ENCODE results near the gene SMC3. TPM values are rescaled to one million over a fixed set of nuclear protein-coding genes. Genes with fewer than 3 reads are reported as not detected.
A peak's percentile ranks its signal among the peaks of the same experiment; 100 is the strongest.

The SMC3 gene
- 10 to 100 TPM; 18.1 to 23.5 (median 20.9) TPM for total RNA-seq
- 10 to 100 TPM; 11.1 to 14.3 TPM for polyA plus RNA-seq
- long read RNA-seq, donor 1, full-length matches to known transcripts, result 10 of 27 reads
- long read RNA-seq, donor 1, partial matches to known transcripts, result 15 of 27 reads
- long read RNA-seq, donor 1, other reads (novel, unspliced or antisense), result 2 of 27 reads
- long read RNA-seq, donor 2, full-length matches to known transcripts, result 8 of 26 reads
- long read RNA-seq, donor 2, partial matches to known transcripts, result 17 of 26 reads
- long read RNA-seq, donor 2, other reads (novel, unspliced or antisense), result 1 of 26 reads
- long read RNA-seq, donor 3, partial matches to known transcripts, result 20 of 20 reads
- long read RNA-seq, donor 3, other reads (novel, unspliced or antisense), result 0 of 20 reads

DNA sequence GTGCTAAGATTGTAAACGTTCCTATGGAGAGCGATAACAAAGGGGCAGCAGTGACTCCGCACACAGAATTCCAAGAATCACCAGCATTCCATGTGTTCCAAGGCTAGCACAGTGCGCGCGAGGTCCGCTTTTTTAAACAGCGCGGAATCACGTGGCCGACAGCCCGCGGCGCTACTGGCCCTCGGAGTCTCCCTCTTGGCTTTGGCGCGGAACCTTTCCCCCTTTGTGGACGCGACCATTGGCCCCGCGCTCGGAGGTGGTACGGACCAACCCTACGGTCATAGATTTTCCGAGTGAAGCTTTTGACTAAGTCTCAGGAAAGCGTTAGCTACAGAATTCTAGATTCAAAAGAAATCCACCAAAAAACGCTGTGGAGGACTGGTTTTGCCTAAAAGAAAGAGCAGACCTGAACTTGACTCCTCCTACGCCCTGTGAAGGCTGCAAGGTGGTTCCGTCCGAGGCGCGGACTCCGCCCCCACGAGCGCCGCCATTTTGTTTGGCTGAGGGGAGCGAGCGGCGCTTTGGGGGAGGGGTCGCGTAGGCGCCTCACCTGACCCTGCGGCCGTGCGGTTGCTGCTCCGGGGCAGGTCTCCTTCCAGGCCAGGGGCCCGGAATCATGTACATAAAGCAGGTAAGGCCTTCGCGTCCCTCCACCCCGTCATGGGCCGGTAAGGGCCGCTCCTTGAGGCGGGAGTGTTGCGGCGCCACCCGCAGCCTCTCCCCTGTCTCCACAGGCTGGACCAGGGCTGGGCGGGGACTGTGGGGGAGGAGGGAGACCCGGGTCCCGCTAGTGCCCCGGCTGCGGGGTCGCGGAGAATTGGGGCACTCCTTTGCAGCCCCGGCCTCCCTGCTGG is at the start of gene SMC3:
TSS of gene SMC3 (plus strand) at position 495 of the 854 bp plus-strand sequence. CDS start at position 617, 122 bp downstream.
- Histone ChIP-seq H3K27me3 (peaks cover 0 to 5% (median 0%) of the 10 kb centered on the region in 7 donors), H3K36me3 (peaks cover 0 to 10% (median 0%) of the 10 kb centered on the region in 9 donors), H3K27ac (peak within 1 kb of the TSS; percentile 58 to 95 (median 91)), H3K4me3 (peak within 1 kb of the TSS; percentile 78 to 99 (median 93)), H3K9me3 (no peaks in the 10 kb centered on the region), H3K4me1 (peaks cover 0 to 51% (median 39%) of the 10 kb centered on the region in 9 donors)
- TF ChIP-seq, protein P1, sequence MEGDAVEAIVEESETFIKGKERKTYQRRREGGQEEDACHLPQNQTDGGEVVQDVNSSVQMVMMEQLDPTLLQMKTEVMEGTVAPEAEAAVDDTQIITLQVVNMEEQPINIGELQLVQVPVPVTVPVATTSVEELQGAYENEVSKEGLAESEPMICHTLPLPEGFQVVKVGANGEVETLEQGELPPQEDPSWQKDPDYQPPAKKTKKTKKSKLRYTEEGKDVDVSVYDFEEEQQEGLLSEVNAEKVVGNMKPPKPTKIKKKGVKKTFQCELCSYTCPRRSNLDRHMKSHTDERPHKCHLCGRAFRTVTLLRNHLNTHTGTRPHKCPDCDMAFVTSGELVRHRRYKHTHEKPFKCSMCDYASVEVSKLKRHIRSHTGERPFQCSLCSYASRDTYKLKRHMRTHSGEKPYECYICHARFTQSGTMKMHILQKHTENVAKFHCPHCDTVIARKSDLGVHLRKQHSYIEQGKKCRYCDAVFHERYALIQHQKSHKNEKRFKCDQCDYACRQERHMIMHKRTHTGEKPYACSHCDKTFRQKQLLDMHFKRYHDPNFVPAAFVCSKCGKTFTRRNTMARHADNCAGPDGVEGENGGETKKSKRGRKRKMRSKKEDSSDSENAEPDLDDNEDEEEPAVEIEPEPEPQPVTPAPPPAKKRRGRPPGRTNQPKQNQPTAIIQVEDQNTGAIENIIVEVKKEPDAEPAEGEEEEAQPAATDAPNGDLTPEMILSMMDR (IDR thresholded peaks at IDR 0.05), result no peak
- ATAC-seq (peak; percentile 93 to 98 (median 97)), DNase-seq (peak; percentile 91 to 93)
- 0% methylated on average over 64 of the region's 64 CpGs for WGBS, 2 donors
- intact Hi-C loops (cut with DNase I), result no loop called here

DNA sequence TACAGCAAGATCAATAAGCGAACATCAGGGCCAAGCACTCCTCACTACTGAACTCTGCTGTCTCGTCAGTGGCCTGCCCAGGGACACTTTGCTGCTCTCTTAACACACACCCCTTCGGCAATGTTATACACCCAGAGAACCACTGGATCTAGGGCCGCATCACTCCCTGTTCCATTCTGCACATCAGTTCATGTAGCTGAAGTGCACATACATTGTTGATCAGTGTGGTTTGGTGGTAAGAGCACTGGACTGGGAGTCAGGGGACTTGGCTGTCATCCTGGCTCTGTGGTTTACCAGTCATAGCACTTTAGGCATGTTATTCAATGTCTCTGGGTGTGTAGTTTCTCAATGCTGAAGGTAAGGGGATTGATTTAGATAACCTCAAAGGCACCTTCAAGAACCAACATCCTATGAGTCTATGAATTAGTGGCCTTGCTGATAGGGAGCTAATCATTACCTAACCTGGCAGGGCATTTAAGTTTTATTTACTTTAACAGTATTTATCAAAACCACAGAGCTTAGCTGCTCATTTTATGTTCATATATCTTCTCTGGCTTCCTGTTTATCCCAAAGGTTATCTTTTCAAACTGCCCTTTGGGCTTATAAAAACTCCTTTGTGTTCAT is 45.0 kb upstream of the SMC3 start:
- no peak overlapping the region for H3K4me3 ChIP-seq

DNA sequence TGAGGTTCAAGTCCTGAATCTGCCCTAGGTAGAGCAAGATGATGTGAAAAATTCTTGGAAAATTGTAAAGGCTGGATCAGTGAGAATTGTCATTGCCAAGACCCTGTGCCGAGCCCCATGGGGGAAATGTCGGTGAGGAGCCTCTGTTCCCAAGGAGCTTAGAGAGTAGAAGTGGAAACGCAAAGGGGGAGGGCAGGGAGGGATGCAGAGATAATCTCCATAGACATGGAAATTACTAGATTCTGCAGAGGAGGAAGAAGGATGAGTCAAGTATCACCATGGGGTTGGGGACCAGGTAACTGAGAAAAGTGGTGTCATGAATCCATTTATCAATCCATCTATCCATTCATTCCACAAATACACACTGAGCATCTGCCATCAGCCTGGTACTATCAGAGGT is 43.8 kb upstream of the SMC3 start:
- no peaks in the 10 kb centered on the region for H3K36me3 ChIP-seq
- no peaks in the 10 kb centered on the region for H3K9me3 ChIP-seq
- no peak for ATAC-seq
- H3K4me1 ChIP-seq, result peaks cover 0 to 24% (median 0%) of the 10 kb centered on the region in 9 donors
- H3K27me3 ChIP-seq, result no peaks in the 10 kb centered on the region
- no peak overlapping the region for H3K27ac ChIP-seq
- no peak for DNase-seq
- 77 to 81% methylated on average over 3 of the region's 3 CpGs for WGBS, 2 donors
- intact Hi-C loops (cut with DNase I), result no loop called here
- TF ChIP-seq, protein P1 (IDR thresholded peaks at IDR 0.05), result no peak
- H3K4me3 ChIP-seq, result no peak overlapping the region

More for the DNA sequence above, 45.0 kb upstream of the SMC3 start:
- Histone ChIP-seq H3K9me3 (no peaks in the 10 kb centered on the region), H3K4me1 (peaks cover 0 to 19% (median 0%) of the 10 kb centered on the region in 9 donors), H3K36me3 (no peaks in the 10 kb centered on the region), H3K27me3 (no peaks in the 10 kb centered on the region), H3K27ac (no peak overlapping the region)
- 90 to 94% methylated on average over 4 of the region's 4 CpGs for WGBS, 2 donors
- ATAC-seq (no peak), DNase-seq (no peak)
- intact Hi-C loops (cut with DNase I), result no loop called here
- TF ChIP-seq, protein P1 (IDR thresholded peaks at IDR 0.05), result no peak

All from heart right ventricle (tissue), 16 donors.